ENCODE measurements around the gene NOTCH2.

Gene NOTCH2

GRCh38 chr1:119874186-119874585 is 195.3 kb downstream of the NOTCH2 start:
- no peak for DNase-seq (ENCODE audit: low read depth, low spot score)

GRCh38 chr1:119873135-119874015 is 196.1 kb downstream of the NOTCH2 start:
- DNase-seq (ENCODE audit: low read depth, low spot score), result no peak

- DNase-seq (ENCODE audit: low read depth, low spot score), result no peak
Observed at GRCh38 chr1:119871881-119872280, 197.6 kb downstream of the NOTCH2 start.

- peak; percentile 69 for DNase-seq (ENCODE audit: low read depth, low spot score)
Observed at GRCh38 chr1:119870917-119871596, 198.4 kb downstream of the NOTCH2 start.

- no peak for DNase-seq (ENCODE audit: low read depth, low spot score)
Observed at GRCh38 chr1:119869995-119870394, 199.5 kb downstream of the NOTCH2 start.

GRCh38 chr1:119868176-119868575 is 201.3 kb downstream of the NOTCH2 start:
- DNase-seq (ENCODE audit: low read depth, low spot score), result no peak

GRCh38 chr1:119866451-119866850 is 203.0 kb downstream of the NOTCH2 start:
- DNase-seq (ENCODE audit: low read depth, low spot score), result no peak

- DNase-seq (ENCODE audit: low read depth, low spot score), result no peak
Observed at GRCh38 chr1:119865627-119866026, 203.8 kb downstream of the NOTCH2 start.

GRCh38 chr1:119862276-119862675 is 207.2 kb downstream of the NOTCH2 start:
- DNase-seq (ENCODE audit: low read depth, low spot score), result no peak

Data from smooth muscle cell of the brain vasculature (primary cell).